Measurements from ENCODE around the gene CD79B.

Gene CD79B
- 0.78 to 4.9 (median 2.8) reads per million in 4 experiments for total RNA-seq

DNA sequence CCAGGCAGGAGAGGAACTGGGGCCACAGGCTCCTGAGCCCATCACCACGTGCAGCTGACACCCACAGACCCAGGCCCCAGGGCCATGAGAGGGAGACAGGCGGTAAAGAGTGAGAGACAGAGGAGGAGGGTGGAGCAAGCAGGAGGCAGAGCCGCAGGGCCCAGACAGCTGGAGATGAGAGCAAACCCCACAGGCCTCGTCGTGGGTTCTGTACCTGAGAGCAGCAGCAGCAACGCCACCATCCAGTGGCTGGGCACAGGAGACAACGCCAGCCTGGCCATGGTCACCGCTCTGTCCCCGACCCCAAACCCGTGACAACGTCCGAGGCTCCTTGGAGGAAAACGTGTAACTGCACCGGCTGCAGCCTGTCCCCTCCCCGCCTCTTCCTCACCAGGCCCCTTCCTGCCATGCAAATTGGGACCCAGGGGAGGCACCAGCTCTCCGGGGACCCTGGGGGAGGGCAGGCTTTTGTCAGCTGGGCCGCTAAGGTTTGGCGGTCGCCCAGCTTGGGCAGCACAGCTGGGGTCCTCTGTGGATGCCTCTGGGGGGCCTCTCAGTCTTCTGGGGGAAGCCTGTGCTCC, at the start of gene CD79B:
Gene CD79B (minus strand): TSS at position 351 of the 581 bp plus-strand sequence. CDS start 70 bp downstream, at position 281.
- no peak for DNase-seq

DNA sequence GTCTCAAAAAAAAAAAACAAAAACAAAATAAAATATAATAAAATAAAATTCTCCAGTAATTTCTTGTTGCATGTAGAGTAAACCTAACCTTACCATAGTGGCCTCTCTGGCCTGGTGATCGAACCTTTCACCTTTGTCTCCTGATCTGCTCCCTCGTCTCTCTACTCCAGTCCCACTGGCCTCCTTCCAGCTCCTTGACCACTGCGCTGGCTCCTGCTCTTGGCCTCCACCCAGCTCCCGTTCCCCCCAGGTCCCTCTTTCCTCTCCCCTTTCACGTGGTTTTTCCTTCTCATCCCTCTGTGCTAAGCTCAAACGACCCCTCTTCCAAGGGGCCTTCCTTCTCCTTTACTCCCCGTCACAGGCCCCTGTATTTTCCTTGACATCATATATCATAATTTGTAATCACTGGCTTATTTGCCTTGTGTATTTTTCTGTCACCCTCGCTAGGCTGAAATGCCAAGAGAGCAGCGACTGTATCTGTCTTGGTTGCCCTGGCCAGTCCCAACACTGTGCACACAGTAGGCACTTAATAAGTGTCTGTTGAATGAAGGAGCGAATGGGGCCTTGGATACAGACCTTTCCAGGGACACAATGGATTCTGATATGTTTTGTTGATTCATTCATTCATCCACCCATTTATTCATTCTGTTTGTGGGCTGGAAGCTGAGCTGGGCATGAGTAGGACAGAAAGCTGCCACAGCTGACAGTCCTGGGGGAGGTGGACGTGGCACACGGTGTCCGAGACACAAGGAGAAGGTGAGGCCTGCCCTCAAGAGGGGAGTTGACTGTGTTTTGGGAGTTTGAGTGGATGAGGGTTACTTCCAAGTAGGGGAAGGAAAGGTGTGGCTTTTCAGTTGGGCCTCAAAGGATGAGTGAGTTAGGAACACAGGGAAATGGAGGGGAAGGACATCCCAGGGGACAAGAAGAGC, 46.4 kb upstream of the CD79B start:
- DNase-seq = no peak

- DNase-seq = no peak
These were observed 44.6 kb upstream of the CD79B start for GRCh38 chr17:63976702-63977101.

GRCh38 chr17:63975541-63976092, 43.5 kb upstream of the CD79B start:
- DNase-seq = no peak

DNA sequence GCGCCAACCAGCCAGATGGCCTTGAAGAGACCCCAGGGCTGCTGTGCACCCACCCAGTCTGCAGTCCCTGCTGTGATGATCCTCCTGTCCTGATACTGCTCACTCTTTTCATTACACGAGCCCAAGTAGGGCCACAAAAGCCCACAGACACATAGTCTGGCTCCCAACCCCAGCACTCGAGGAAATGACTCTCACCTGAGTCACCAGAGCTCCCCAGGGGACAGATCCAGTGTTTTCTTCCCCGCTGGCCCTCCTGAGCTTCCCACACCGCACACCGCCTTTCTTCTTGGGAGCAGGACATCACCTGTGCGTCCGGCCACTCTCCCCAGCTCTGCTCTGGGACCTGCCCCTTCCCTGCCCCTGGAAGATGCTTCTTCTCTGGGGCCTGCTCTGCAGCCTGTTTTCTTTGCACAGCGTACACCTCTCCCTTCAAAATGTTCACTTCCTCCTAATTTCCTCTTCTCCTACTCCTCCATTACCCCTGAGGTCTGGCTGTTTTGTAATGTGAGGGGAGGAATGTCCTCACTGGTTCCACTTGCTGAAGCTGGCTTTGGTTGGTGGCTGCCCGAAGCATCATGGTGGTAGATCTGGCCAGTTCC, 42.6 kb upstream of the CD79B start:
- DNase-seq = no peak

DNA sequence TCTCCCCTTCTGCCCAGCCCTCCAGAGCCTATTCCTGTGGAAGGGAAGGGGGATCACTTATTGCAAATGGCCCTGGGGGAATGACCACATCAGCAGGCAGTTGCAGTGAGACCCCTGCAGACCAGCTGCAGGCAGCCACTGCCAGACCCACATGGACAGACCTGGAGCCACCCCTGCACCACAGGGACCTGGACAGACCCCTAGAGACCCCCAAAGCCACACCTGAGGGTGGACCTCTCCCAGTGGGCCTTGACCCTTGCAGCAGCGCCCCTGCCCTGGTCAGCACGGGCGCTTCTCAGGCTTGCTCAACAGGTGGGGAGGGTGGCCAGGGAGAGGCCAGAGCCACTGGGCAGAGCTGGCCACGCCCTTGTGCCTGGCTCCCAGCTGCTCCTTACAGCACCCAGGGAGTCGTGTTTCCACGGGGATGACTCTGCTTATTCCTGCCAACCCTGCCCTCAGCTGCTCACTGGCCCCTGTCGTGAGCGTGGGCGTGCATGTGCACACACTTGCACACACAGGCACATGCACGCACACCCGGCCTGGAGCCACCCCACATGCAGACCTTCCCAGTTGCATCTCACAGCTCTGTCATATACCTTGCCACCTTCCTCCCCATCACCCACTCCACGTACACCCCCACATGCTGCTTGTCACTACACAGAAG, 41.9 kb upstream of the CD79B start:
- DNase-seq = no peak

GRCh38 chr17:63973247-63973646, 41.1 kb upstream of the CD79B start:
- no peak for DNase-seq

DNA sequence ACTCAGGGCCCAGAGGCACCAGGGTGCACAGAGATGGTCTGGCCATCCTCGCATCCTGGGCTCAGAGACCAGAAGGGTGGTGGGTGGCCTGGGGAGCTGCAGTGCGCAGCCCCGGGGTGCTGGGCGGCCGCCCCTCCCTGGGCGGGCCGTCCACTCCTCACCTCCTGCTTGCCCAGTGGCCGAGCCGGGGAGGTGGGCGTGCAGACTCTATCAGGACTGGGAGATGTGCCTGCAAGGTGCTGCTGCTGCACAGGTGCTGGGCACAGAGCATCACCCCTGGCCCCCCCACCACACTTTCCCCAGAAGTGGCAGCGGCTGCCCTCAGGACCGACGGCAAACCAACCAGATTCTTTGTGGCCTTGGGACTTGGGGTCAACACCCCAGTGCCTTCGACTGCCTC, 40.7 kb upstream of the CD79B start, which contains the start of gene SCN4A:
Gene SCN4A (minus strand): TSS at position 123 of the 400 bp plus-strand sequence. CDS start 77 bp downstream, at position 46.
- no peak for DNase-seq

DNA sequence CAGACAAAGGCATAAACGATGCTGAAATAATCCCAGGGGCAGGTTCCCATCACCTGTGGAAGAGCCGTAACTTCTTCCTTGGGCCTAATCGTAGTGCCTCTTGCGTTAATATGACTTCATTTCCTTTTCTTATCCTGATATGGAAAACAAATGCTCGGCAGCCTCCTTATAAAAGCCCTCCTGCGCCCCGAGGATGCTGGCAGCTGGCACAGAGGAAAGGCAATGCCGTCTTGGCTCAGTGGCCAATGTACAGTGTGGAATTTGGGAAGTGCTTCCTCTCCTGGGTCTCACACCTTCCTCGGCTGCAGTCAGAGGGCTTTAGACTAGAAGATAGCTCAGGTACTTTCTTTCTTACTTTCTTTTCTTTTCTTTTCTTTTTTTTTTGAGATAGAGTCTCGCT, 37.1 kb upstream of the CD79B start:
- DNase-seq = no peak

DNA sequence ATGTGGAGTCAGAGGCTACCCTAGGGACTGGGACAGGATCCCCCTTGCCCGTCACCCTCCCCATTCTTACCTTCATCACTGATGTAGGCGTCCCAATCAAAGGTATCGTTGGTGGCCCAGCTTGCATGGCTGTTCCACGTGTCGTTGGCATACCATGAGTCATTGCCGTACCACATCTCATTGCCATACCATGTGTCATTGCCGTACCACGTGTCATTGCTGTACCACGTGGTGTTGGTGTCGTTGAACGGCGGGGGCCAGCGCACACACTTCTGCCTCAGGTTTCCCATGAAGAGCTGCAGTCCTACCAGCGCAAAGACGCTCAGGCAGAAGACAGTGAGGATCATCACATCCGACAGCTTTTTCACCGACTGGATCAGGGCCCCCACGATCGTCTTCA, 35.8 kb upstream of the CD79B start:
- no peak for DNase-seq

DNA sequence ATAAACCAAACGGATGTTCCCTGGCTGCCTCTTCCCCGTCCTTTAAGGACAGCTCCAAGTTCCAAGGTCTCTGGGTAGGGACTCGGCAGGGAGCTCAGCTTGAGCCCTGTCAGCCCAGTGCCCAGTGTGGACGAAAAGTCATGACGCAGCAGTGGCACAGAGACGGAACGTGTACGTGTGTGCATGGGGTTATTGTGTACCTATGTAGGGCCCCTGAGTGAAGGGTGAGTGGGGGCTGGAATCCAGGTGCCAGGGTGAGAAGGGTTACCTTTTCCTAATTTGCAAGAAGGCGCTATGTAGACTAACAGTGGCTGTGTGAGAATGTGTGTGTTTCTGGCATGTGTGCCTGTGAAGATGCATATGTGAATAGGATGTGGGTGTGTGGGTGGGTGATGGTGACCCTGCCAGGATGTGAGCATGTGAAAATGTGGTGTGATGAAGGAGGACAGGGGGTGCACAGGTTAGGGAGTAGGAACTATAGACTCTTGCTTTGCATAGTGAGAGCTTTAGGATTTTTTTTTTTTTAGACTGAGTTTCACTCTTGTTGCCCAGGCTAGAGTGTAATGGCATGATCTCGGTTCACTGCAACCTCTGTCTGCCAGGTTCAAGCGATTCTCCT, 34.6 kb upstream of the CD79B start:
- no peak for DNase-seq

DNA sequence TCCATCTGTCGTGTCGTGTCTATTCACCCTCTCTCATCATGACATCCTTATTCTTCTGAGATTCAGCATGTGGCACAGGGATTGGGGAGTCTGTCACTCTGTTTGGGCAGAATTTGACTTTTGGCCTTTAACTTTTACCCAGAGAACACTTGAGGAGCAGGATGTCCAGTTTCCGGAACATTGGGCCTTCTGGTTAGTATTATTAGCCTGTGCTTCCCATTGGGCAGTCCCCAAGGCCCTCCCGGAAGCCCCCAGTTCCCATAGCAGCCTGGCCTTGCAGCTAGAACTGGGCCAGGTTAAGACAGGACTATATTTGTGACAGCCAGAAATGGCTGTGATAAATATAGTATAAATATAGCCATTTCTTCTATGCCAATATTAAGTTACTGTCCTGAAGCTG, 31.0 kb upstream of the CD79B start:
- no peak for DNase-seq

DNA sequence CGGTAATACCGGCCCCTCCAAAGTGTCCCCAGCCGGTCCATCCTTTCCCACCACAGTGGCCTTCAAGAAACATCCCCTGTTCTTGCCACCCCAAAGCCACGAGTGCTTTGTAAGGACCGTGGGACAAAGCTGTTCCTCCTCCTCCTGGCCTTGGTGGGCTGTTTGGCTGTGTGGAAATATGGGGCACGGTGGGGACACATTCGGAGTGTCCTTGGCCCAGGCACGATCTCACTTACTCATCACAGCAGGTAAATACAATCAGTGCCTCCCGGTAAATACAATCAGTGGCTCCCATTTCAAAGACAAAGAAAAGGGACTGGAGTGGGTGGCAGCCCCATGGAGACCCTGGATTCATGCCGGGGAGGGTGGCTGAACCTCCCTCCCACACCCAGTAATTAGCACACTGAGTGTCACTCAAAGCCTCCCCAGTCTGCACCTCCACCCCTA, 30.2 kb upstream of the CD79B start:
- DNase-seq = no peak

GRCh38 chr17:63961355-63962212, 29.5 kb upstream of the CD79B start:
- DNase-seq = peak; percentile 19

DNA sequence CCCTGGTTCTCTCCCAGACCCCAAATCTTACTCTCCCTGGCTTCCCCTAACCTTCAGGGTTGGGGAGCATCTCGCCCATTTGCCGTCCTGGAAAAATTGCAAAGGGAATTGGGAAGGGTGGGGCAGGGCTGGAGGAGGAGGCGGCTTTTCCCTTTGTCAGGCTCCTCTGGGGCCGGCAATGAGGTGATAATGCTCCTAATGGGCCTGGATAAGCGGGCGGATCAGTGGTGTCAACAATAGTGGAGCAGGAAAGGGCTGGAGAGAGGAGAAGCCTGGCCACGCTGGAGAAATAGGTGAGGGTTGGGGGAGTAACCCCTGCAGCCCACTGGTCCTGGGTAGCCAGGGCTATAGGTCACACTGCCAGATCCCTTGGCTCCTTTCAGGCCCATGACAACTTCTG, 28.3 kb upstream of the CD79B start:
- DNase-seq = no peak

GRCh38 chr17:63960006-63960405, 27.9 kb upstream of the CD79B start:
- DNase-seq = no peak

DNA sequence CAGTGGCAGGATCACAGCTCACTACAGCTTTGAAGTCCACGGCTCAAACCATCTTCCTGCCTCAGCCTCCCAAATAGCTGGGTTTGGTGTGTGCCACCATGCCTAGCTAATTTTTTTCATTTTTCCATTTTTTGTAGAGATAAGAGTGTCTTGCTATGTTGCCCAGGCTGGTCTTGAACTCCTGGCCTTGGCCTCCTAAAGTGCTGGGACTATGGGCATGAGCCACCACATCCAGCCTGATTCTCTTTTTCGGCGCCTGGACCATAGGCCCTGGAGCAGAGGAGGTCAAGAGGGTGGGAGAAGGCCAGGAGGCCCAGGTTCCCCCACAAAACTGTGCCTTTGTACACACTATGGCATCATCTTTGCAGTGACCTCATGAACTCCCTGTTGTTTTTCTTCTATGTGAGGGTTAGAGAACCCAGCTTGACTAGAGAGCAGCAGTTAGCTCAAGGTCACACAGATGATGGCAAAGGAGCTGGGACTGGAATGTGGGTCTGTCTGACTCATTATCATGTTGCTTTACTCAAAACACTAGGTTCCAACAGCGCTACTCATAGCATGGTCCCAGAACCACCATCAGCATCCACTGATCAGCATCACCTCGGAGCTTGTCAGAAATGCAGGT, 24.3 kb upstream of the CD79B start:
- no peak for DNase-seq

GRCh38 chr17:63955791-63956190, 23.7 kb upstream of the CD79B start:
- no peak for DNase-seq

DNA sequence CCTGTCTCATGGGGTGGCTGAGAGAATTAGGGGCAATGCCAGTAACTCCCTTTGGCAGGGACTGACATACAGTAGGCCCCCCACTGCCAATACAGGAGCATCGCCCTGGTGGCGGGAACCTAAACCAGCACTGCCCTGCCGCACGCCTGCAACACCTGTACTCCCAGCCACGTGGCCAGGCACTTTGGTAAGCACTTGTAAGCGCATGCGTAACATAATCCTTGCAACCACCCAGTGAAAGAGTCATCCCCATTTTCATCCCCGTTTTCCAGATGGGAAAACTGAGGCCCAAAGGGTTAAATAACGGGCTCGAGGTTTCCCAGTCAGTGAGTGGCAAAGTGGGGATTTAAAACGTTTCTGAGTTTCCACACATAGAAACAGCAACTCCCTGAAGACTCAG, 23.1 kb upstream of the CD79B start:
- no peak for DNase-seq

DNA sequence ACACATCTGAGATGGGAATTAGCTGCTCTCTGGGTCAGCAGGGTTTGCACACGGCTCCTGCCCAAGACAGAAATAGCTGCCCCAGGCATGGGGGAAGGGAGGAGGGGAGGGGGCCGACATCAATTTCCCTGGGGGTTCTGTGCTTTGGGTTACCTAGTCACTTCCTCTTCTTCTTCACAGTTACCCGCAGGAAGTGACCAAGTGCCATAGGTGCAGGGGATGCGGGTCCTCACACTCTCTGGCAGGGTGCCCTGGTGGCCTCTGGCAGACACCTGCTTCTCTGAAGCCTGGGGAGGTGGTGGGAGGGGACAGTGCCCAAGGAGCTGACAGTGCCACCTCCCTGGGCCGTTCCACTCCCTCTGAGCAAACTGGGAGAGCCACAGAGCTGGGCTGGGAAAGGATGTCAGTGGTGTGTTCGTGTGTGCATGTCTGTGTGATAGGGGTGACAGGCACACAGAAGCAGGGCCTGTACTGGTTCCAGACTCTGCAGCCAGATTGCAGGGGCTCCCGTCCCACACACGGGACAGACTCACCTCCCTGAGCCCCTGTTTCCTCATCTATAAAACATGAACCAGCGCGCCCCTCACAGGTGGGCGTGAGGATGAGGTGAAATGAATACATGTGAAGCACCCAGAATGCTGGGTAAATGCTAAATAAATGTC, 22.4 kb upstream of the CD79B start:
- peak; percentile 9 for DNase-seq

All from effector CD8-positive, alpha-beta T cell (primary cell).